GM19372 (cell line): Measurements from ENCODE around the gene CXCL6.

Experiments used
- ATAC-seq: cut with Tn5 transposase; IDR thresholded peaks from one replicate; pipeline ENCODE4 v1.9.1; 2021; ENCODE audit warnings: mild to moderate bottlenecking, low read depth, moderate library complexity; ENCODE audit not compliant: unreplicated experiment

The CXCL6 gene

GRCh38 chr4:73836373-73837279 lies at the start of gene CXCL6:
Gene CXCL6 (plus strand): TSS chr4:73836678. CDS start chr4:73836751, 73 bp downstream.
- ATAC-seq = no peak

DNA sequence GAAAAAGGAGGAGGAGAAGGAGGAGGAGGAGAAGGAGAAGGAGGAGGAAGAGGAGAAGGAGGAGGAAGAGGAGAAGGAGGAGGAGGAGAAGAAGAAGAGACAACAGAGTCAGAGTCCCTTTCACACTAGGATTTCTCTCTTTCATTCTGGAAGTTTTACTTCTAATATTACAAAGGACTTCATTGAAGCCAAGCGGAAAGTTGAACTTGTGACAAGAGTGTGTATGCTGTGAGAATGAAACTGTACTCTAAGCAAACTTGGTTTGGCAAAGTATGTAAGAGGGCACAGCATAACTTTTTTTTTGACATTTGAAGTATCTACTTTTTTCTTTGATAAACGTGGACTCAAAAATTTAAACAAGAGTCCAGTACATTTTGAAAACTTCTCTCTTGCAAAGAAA lies 48.1 kb upstream of the CXCL6 start:
- ATAC-seq = no peak

DNA sequence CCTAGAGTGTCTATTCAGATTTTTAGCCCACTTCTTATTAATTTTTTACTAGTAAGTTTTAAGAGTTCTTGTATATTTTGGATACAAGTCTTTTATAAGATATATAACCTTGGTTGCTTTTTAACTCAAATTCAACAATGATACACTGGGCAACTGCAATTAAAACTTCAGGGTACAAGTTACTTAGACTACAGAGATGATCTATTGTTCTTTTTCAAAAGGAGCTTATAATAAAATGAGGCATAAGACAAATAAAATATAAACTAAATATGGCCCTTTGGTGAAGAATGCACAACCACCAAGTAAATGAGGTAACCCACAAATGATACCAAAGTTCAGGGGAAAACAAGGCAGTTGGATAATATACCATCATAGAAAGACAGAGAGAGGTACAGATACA lies 37.6 kb upstream of the CXCL6 start:
- ATAC-seq = no peak

DNA sequence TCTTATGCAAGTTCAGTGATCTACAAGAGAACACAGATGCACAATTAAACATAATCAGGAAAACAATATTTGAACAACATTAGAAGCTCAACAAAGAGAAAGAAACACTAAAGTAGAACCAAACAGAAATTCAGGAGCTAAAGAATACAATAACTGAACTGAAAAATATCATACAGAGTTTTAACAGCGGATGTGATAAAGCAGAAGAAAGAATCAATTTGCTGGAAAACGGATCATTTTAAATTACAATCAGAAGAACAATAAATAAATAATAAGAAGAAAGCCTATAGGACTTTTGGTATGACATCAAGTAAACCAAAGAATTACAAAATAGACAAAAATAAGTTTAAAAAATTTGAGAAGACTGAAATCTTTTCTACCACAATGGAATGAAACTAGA lies 36.3 kb upstream of the CXCL6 start:
- ATAC-seq = no peak

DNA sequence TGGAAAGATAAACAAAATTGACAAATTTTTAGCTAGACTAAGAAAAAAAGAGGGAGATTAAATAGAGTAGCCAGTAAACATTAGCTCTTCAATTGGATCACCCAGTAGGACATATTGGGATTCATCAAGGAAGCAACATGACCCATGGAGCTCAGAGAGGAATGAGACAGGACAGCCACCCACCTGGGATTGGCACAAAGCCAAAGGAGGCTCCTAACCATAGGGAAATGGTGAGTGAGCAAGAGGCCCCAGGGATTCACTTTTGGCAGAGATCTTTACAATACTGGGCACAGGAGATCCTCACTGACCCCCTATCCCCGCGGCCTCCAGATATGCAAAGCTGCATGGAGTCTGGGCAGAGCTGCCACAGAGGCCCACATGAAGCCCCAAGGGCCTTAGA lies 34.8 kb upstream of the CXCL6 start:
- ATAC-seq = no peak

GRCh38 chr4:73803213-73803612 lies 33.3 kb upstream of the CXCL6 start:
- ATAC-seq = no peak

DNA sequence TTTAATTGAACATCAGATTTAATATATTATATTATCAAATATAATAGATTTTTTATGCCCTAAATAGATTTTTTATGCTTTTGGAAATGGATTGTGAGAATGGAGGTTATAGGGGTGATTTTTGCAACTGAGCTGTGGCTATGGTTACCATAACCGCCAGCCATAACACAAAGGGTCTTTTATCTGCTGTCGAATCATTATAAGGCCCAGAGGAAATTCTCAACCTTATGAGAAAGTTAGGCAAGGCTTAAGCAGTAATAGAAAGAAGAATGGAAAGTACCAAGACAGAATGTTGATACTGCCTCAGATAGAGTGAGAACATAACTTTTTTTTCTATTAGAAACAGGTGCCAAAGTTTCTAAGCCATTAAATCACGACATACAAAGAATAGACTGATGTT lies 26.3 kb upstream of the CXCL6 start:
- ATAC-seq = no peak

- ATAC-seq = no peak
These were observed 24.6 kb upstream of the CXCL6 start for GRCh38 chr4:73811841-73812240.

- no peak for ATAC-seq
These were observed 21.8 kb upstream of the CXCL6 start for GRCh38 chr4:73814679-73815078.

DNA sequence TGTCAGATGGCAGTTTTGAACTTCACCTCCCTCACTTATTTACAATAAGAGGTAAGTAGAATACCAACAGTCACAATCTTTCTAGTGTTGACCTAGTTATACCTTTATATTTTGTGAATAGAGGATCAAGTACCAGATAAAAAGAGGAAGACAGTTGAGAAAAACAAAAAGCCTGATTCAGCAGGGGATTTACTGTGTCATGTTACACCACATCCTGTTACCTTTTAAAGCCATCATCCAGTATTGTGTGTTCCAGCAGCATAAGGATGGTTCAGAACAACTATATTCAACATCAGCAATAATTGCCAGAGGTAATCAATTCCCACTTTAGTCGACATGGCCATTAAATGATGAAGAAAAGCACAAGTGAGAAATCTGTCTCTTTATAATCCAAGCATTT lies 21.3 kb upstream of the CXCL6 start:
- ATAC-seq = no peak

- ATAC-seq = no peak
These were observed 19.7 kb upstream of the CXCL6 start for GRCh38 chr4:73816814-73817213.

DNA sequence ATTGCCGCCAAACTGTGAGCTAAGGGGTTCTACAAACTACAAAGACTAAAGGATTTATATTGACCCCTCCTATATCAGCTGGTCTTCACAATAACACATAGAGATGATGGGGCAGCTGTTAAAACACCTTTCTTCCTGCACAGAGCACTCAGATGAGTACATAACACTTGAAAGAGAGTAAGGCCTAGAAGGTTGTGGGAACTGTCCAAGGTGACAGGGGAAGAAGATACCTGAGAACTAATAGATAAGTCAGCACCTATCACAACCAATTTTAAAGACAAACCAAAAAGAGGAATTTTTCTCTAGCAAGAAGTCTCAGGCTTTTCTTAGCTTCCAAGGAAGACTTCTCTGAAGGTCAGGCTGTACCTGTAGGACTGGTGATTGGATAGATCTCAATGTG lies 19.1 kb upstream of the CXCL6 start:
- no peak for ATAC-seq

DNA sequence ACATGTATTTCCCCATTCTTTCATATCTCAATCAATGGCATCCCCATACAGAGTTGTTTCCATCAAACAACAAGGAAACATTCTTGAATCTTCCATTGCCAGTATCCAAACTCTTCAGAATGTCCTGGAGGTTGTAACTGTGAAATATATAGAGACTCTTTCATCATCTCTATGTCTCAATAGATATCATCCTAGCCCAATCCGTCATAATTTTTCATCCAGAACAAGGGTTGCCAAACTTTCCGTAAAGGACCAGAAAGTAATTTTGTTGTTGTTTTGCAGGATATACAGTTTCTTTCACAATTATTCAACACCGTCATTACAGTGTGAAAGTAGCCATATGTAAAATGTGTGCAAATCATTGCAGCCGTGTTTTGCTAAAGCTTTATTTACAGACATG lies 15.2 kb upstream of the CXCL6 start:
- ATAC-seq = no peak

GRCh38 chr4:73822389-73822788 lies 14.1 kb upstream of the CXCL6 start:
- ATAC-seq = no peak

DNA sequence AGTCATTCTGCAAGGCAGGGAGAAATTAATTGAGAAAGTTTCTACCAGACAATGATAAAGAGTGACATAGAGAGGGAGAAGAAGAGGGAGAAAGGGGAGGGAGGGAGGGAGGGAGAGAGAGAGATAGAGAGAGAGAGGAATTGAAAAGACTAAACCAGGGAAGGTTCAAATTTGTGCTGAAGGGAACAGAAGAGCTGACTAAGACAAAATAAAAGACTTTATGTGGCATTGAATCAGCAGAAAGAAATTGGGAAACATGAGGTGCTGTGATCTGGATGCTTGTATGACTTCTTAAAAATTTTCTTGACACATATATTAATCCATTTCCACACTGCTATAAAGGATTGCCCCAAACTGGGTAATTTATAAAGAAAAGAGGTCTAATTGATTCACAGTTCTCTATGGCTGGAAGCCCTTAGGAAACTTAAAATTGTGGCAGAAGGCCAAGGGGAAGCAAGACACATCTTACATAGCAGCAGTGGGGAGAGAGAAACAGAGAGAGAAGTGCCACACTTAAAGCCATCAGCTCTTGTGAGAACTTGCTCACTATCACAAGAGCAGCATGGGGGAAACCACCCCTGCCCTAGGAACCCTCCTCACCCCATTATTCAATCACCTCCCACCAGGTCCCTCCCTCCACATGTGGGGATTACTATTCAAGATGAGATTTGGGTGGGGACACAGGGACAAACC lies 13.5 kb upstream of the CXCL6 start:
- ATAC-seq = no peak

GRCh38 chr4:73823760-73824159 lies 12.7 kb upstream of the CXCL6 start:
- ATAC-seq = no peak

GRCh38 chr4:73828956-73829355 lies 7.5 kb upstream of the CXCL6 start:
- ATAC-seq = no peak

- no peak for ATAC-seq
These were observed 4.9 kb upstream of the CXCL6 start for GRCh38 chr4:73831569-73831968.

DNA sequence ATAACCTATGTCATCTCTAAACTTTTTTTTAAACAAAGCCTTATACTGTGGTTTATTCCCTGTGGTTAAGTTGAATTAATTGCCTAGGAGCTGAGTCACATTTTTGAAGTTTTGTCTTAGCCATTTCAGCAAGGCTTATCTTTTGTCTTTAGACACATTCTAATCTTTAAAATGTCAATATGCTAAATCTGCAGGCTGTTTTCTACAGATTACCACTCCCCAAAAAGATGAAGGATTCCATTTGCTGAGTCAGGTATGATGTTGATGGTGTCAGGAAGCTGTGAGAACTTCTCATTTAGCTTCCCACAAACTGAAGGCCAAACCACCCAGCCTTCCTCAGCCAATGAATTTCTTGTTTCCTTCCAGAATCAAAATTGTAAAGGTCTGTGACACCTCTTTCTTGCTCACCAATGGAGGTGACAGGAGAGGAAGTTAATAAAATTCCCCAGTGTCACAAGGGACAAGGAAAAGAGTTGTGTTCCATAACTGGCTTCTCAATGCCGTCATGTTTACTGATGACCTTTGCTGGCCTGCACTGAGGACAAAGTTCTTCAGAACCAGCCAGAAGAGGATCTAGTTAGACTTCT lies 3.7 kb upstream of the CXCL6 start:
- ATAC-seq = no peak

DNA sequence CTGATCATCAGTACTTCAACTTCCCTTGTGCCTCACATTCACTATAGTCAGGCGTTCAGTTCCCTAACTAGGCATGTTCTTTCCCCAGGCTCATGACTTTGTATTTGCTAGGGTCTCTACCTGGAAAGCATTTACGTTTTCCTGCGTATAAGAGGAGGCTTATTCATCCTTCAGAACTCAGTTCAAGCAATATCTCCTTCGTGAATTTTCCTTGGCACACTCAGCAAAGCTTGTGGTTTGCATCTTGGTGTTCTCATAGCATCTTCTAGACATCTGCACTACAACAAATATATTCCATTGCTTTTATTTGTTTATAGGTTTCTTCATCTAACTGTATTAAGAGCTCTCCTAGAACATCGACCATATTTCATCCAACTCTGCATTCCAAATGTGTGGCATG lies 2.6 kb downstream of the CXCL6 start:
- no peak for ATAC-seq

- ATAC-seq = no peak
These were observed 3.2 kb downstream of the CXCL6 start for GRCh38 chr4:73839715-73840114.
